T-helper 17 cell (primary cell): ENCODE measurements around the gene NTN1. TPM values are rescaled to one million over a fixed set of nuclear protein-coding genes. Genes with fewer than 3 reads are reported as not detected.

Source experiments
- ATAC-seq: fragments of 150-1000 bp; cut with Tn5 transposase; 2 replicates; pipeline ENCODE4 v1.10.0; 2021; ENCODE audit warnings: mild to moderate bottlenecking, moderate library complexity
- DNase-seq, 3 donors: peaks; one replicate each; pipeline versions ENCODE4 v3.0.0 to v3.0.0-alpha.2; 2020 to 2021
- H3K9me3 ChIP-seq: one replicate; pipeline ENCODE4 v1.7.0; 2013; ENCODE audit warnings: low read length, mild to moderate bottlenecking; ENCODE audit not compliant: control insufficient read depth, poor library complexity, severe bottlenecking
- H3K27ac Mint-ChIP-seq: one replicate; pipeline ENCODE4 v1.8.0; 2022; ENCODE audit warnings: mild to moderate bottlenecking, moderate library complexity, mixed read lengths
- H3K27me3 Mint-ChIP-seq: one replicate; pipeline ENCODE4 v1.8.0; 2022; ENCODE audit warnings: mixed read lengths
- H3K36me3 Mint-ChIP-seq: one replicate; pipeline ENCODE4 v1.8.0; 2022; ENCODE audit warnings: low read depth, mixed read lengths
- H3K4me1 Mint-ChIP-seq: one replicate; pipeline ENCODE4 v1.8.0; 2022; ENCODE audit warnings: mild to moderate bottlenecking, mixed read lengths
- H3K4me3 Mint-ChIP-seq: one replicate; pipeline ENCODE4 v1.8.0; 2022; ENCODE audit warnings: mild to moderate bottlenecking, moderate library complexity, mixed read lengths
- total RNA-seq, 4 donors: library from RNA in 2 of 4; stranded (reverse) in 2 of 4; gene quantifications; one replicate each; pipeline ENCODE4 v1.2.3 and lab custom pipeline; 2022 to 2026

Gene NTN1
- total RNA-seq, 2 donors from 2014 or later: 0.12 to 0.16 TPM

- no peaks in the 10 kb centered on the region for H3K27me3 Mint-ChIP-seq
- no peaks in the 10 kb centered on the region for H3K9me3 ChIP-seq
- no peaks in the 10 kb centered on the region for H3K36me3 Mint-ChIP-seq
- H3K4me3 Mint-ChIP-seq: no peak overlapping the region
- DNase-seq (no peak), ATAC-seq (no peak)
- peaks cover 6% of the 10 kb centered on the region for H3K4me1 Mint-ChIP-seq
- H3K27ac Mint-ChIP-seq: no peak overlapping the region
Measured at GRCh38 chr17:9235346-9235745, 214.0 kb downstream of the NTN1 start.

- Mint-ChIP-seq H3K27me3 (no peaks in the 10 kb centered on the region), H3K4me3 (no peak overlapping the region), H3K27ac (no peak overlapping the region), H3K36me3 (no peaks in the 10 kb centered on the region), H3K4me1 (peaks cover 8% of the 10 kb centered on the region)
- ATAC-seq (no peak), DNase-seq (no peak)
- H3K9me3 ChIP-seq: no peaks in the 10 kb centered on the region
Measured at GRCh38 chr17:9236286-9237052, 215.2 kb downstream of the NTN1 start.

- H3K27ac Mint-ChIP-seq: no peak overlapping the region
- DNase-seq: no peak
- ATAC-seq: no peak
Measured at GRCh38 chr17:9237053-9237410, 215.7 kb downstream of the NTN1 start.

GRCh38 chr17:9237661-9238301 lies 216.5 kb downstream of the NTN1 start:
- Mint-ChIP-seq H3K4me1 (peaks cover 12% of the 10 kb centered on the region), H3K27me3 (no peaks in the 10 kb centered on the region), H3K4me3 (no peak overlapping the region), H3K36me3 (no peaks in the 10 kb centered on the region), H3K27ac (no peak overlapping the region)
- no peak for ATAC-seq
- DNase-seq: no peak
- no peaks in the 10 kb centered on the region for H3K9me3 ChIP-seq

More at GRCh38 chr17:9237053-9237410, 215.7 kb downstream of the NTN1 start:
- peaks cover 12% of the 10 kb centered on the region for H3K4me1 Mint-ChIP-seq
- no peaks in the 10 kb centered on the region for H3K36me3 Mint-ChIP-seq
- no peaks in the 10 kb centered on the region for H3K27me3 Mint-ChIP-seq
- H3K9me3 ChIP-seq: no peaks in the 10 kb centered on the region
- no peak overlapping the region for H3K4me3 Mint-ChIP-seq

- H3K36me3 Mint-ChIP-seq: no peaks in the 10 kb centered on the region
- H3K27ac Mint-ChIP-seq: peak overlapping the region; percentile 54
- no peaks in the 10 kb centered on the region for H3K9me3 ChIP-seq
- no peaks in the 10 kb centered on the region for H3K27me3 Mint-ChIP-seq
- peak overlapping the region; percentile 84 for H3K4me3 Mint-ChIP-seq
- ATAC-seq: no peak
- peaks cover 12% of the 10 kb centered on the region for H3K4me1 Mint-ChIP-seq
- no peak for DNase-seq
Measured at GRCh38 chr17:9238340-9239245, 217.3 kb downstream of the NTN1 start.

GRCh38 chr17:9239246-9239792 lies 218.0 kb downstream of the NTN1 start:
- Mint-ChIP-seq H3K27ac (peak overlapping the region; percentile 54), H3K4me3 (peak overlapping the region; percentile 84), H3K4me1 (peaks cover 12% of the 10 kb centered on the region), H3K27me3 (no peaks in the 10 kb centered on the region), H3K36me3 (no peaks in the 10 kb centered on the region)
- ATAC-seq: peak; percentile 3
- H3K9me3 ChIP-seq: no peaks in the 10 kb centered on the region
- no peak for DNase-seq

- ATAC-seq: peak; percentile 89
- H3K4me1 Mint-ChIP-seq: peaks cover 12% of the 10 kb centered on the region
- H3K27me3 Mint-ChIP-seq: no peaks in the 10 kb centered on the region
- H3K27ac Mint-ChIP-seq: peak overlapping the region; percentile 54
- H3K9me3 ChIP-seq: no peaks in the 10 kb centered on the region
- DNase-seq: peak; percentile 59 to 74 (median 68)
- H3K4me3 Mint-ChIP-seq: peak overlapping the region; percentile 84
- no peaks in the 10 kb centered on the region for H3K36me3 Mint-ChIP-seq
Measured at GRCh38 chr17:9239793-9240658, 218.7 kb downstream of the NTN1 start.

- no peak for ATAC-seq
- H3K4me1 Mint-ChIP-seq: peaks cover 13% of the 10 kb centered on the region
- no peak for DNase-seq
- no peaks in the 10 kb centered on the region for H3K9me3 ChIP-seq
- peak overlapping the region; percentile 71 for H3K4me3 Mint-ChIP-seq
- no peak overlapping the region for H3K27ac Mint-ChIP-seq
- H3K36me3 Mint-ChIP-seq: no peaks in the 10 kb centered on the region
- no peaks in the 10 kb centered on the region for H3K27me3 Mint-ChIP-seq
Measured at GRCh38 chr17:9240659-9241370, 219.5 kb downstream of the NTN1 start.

GRCh38 chr17:9241371-9241712 lies 220.0 kb downstream of the NTN1 start:
- no peaks in the 10 kb centered on the region for H3K36me3 Mint-ChIP-seq
- H3K4me3 Mint-ChIP-seq: peak overlapping the region; percentile 71
- H3K27ac Mint-ChIP-seq: peak overlapping the region; percentile 75

GRCh38 chr17:9241774-9242496 lies 220.6 kb downstream of the NTN1 start:
- Mint-ChIP-seq H3K27ac (peak overlapping the region; percentile 75), H3K27me3 (no peaks in the 10 kb centered on the region), H3K4me3 (no peak overlapping the region), H3K4me1 (peaks cover 15% of the 10 kb centered on the region), H3K36me3 (no peaks in the 10 kb centered on the region)
- DNase-seq (no peak), ATAC-seq (no peak)
- H3K9me3 ChIP-seq: no peaks in the 10 kb centered on the region

More at GRCh38 chr17:9241371-9241712, 220.0 kb downstream of the NTN1 start:
- H3K27me3 Mint-ChIP-seq: no peaks in the 10 kb centered on the region
- peaks cover 15% of the 10 kb centered on the region for H3K4me1 Mint-ChIP-seq
- no peak for ATAC-seq
- H3K9me3 ChIP-seq: no peaks in the 10 kb centered on the region
- no peak for DNase-seq

- DNase-seq: no peak
- no peak overlapping the region for H3K4me3 Mint-ChIP-seq
- peak overlapping the region; percentile 75 for H3K27ac Mint-ChIP-seq
- ATAC-seq: no peak
- H3K36me3 Mint-ChIP-seq: no peaks in the 10 kb centered on the region
- H3K9me3 ChIP-seq: no peaks in the 10 kb centered on the region
- no peaks in the 10 kb centered on the region for H3K27me3 Mint-ChIP-seq
- H3K4me1 Mint-ChIP-seq: peaks cover 15% of the 10 kb centered on the region
Measured at GRCh38 chr17:9242497-9242881, 221.2 kb downstream of the NTN1 start.
